Fibroblast of the aortic adventitia (primary cell): ENCODE data around the gene LTN1. TPM values are rescaled to one million over a fixed set of nuclear protein-coding genes. Genes with fewer than 3 reads are reported as not detected.
"Not testable (repeated sequence)": the region's sequence is repeated elsewhere in the genome, so short reads cannot be mapped to it uniquely, and the experiment has no call there.

ENCODE experiments used
- DNase-seq: peaks from one replicate; pipeline ENCODE4 v3.0.0-alpha.2; 2010; ENCODE audit warnings: low read depth
- H3K4me3 ChIP-seq: 2 replicates; pipeline ENCODE4 v1.5.1; 2011; ENCODE audit warnings: low read depth, mild to moderate bottlenecking, control low read depth, low read length, moderate library complexity
- total RNA-seq: library from RNA; depleted of rRNA; stranded (reverse); fragments of >200 nt; gene quantifications from 2 replicates; pipeline ENCODE4 v1.2.3, GENCODE V29; 2012; ENCODE audit warnings: low replicate concordance
- TF ChIP-seq, protein P1 (sequence below): IDR thresholded peaks from 2 replicates; pipeline ENCODE4 v1.5.1; 2011; ENCODE audit warnings: mild to moderate bottlenecking, low read length, control low read depth, inconsistent platforms; ENCODE audit not compliant: insufficient read depth

Gene LTN1
- total RNA-seq, 1 donor = 35.2 TPM

GRCh38 chr21:29007810-29008209, 15.1 kb upstream of the LTN1 start:
- TF ChIP-seq, protein P1, sequence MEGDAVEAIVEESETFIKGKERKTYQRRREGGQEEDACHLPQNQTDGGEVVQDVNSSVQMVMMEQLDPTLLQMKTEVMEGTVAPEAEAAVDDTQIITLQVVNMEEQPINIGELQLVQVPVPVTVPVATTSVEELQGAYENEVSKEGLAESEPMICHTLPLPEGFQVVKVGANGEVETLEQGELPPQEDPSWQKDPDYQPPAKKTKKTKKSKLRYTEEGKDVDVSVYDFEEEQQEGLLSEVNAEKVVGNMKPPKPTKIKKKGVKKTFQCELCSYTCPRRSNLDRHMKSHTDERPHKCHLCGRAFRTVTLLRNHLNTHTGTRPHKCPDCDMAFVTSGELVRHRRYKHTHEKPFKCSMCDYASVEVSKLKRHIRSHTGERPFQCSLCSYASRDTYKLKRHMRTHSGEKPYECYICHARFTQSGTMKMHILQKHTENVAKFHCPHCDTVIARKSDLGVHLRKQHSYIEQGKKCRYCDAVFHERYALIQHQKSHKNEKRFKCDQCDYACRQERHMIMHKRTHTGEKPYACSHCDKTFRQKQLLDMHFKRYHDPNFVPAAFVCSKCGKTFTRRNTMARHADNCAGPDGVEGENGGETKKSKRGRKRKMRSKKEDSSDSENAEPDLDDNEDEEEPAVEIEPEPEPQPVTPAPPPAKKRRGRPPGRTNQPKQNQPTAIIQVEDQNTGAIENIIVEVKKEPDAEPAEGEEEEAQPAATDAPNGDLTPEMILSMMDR = no peak
- no peak overlapping the region for H3K4me3 ChIP-seq
- no peak for DNase-seq

- TF ChIP-seq, protein P1 = no peak
- no peak overlapping the region for H3K4me3 ChIP-seq
- DNase-seq = no peak
These were observed 14.5 kb upstream of the LTN1 start for GRCh38 chr21:29007135-29007534.

DNA sequence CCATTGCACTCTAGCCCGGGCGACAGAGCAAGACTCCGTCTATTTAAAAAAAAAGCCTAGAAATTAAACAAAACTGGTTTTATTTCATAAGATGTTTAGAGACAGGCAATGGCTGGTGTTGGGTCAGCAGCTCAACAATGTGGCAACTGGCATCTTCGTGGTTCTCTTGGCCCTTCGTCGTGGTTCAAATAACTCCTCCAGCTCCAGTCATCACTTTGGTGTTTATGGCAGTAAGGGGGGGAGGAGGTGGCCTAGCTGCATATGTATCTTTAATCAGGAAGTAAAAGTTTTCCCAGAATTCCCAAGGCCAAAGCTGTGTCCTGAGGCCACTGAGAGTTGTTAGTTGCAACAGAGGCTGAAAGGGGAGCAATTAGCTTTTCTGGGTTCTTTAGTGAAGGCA, 13.0 kb upstream of the LTN1 start:
- H3K4me3 ChIP-seq = no peak overlapping the region
- TF ChIP-seq, protein P1 = no peak
- no peak for DNase-seq

DNA sequence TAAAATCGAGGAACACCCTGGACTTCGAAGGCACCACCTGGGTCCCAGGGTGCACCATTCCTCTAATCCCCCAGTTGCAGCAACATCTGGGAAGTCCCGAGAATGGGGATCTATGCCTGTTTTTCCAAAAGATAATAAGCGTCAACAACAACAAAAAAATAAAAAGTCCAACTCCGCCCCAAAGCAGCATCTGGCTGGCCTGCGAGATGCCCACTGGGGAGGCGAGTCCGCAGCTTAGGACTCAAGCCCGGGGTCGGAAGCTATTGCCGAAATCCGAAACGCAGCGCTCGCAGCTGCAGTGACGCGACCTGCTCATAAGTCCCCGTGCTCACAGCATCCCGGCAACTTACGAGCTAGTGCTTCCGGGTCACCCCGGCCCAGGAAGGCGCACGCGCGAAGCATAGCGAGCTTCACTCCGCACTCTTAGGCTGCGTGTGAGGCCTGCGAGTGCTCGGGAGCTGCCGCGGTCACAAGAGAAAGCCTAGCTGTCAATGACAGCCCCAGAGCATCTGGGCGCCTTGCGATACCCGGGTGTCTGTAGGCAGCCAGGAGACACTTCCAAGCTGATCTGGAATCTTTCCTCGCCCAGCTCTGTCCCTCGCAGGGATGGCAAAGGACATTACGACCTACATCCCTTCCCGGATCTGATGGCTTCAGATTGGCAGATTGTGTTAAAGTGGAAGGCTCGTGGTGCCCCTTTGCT, 9.9 kb upstream of the LTN1 start:
- DNase-seq = peak; percentile 96
- H3K4me3 ChIP-seq = peak overlapping the region; percentile 93
- TF ChIP-seq, protein P1 = no peak

DNA sequence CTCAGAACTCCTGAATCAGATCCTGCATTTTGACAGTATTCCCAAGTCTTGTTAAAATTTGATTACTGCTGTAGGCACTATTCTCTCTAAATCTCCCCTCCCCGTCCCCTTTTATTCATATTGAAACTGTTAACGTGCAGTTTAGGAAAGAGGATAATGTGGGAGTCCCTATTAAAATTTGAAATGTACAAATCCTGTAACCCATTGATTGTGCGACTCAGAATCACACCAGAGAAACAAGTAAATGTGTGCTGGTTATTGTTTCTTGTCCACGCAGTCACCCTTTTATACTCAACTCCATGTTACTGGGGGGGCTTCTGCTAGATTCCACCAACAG, 584 bp upstream of the LTN1 start:
- DNase-seq = no peak
- H3K4me3 ChIP-seq = peak overlapping the region; percentile 53
- TF ChIP-seq, protein P1 = no peak

- no peak for DNase-seq
- peak overlapping the region; percentile 97 for H3K4me3 ChIP-seq
- TF ChIP-seq, protein P1 = no peak
These were observed 684 bp downstream of the LTN1 start for GRCh38 chr21:28991861-28992525.

GRCh38 chr21:28988146-28988545, 4.5 kb downstream of the LTN1 start:
- peak; percentile 16 for DNase-seq

More at GRCh38 chr21:28988146-28988545, 4.5 kb downstream of the LTN1 start:
- not testable (repeated sequence) for H3K4me3 ChIP-seq
